OCI-M1 (cell line): ENCODE measurements around the gene TTC29.
A peak's percentile ranks its signal among the peaks of the same experiment; 100 is the strongest.
"Not testable (repeated sequence)": the region's sequence is repeated elsewhere in the genome, so short reads cannot be mapped to it uniquely, and the experiment has no call there.

Source experiments
- DNase-seq: peaks from one replicate; lab custom pipeline; 2025; lab: John Stamatoyannopoulos, UW

The TTC29 gene

GRCh38 chr4:146857298-146857697 is 88.4 kb downstream of the TTC29 start:
- no peak for DNase-seq

GRCh38 chr4:146855761-146856160 is 89.9 kb downstream of the TTC29 start:
- no peak for DNase-seq

- no peak for DNase-seq
Measured at GRCh38 chr4:146852360-146852759, 93.3 kb downstream of the TTC29 start.

GRCh38 chr4:146847345-146847744 is 98.3 kb downstream of the TTC29 start:
- DNase-seq, result no peak

GRCh38 chr4:146846882-146847281 is 98.8 kb downstream of the TTC29 start:
- peak; percentile 47 for DNase-seq

- DNase-seq, result no peak
Measured at GRCh38 chr4:146844761-146845160, 100.9 kb downstream of the TTC29 start.

- no peak for DNase-seq
Measured at GRCh38 chr4:146842876-146843275, 102.8 kb downstream of the TTC29 start.

- no peak for DNase-seq
Measured at GRCh38 chr4:146840731-146841130, 104.9 kb downstream of the TTC29 start.

- DNase-seq, result no peak
Measured at GRCh38 chr4:146835096-146835495, 110.6 kb downstream of the TTC29 start.

- DNase-seq, result no peak
Measured at GRCh38 chr4:146834263-146835034, 111.2 kb downstream of the TTC29 start.

GRCh38 chr4:146833530-146833929 is 112.1 kb downstream of the TTC29 start:
- no peak for DNase-seq

GRCh38 chr4:146822980-146823379 is 122.7 kb downstream of the TTC29 start:
- DNase-seq, result not testable (repeated sequence)

- no peak for DNase-seq
Measured at GRCh38 chr4:146814750-146815149, 130.9 kb downstream of the TTC29 start.

GRCh38 chr4:146795711-146796110 is 150.0 kb downstream of the TTC29 start:
- DNase-seq, result no peak

GRCh38 chr4:146793727-146794126 is 151.9 kb downstream of the TTC29 start:
- no peak for DNase-seq

GRCh38 chr4:146791439-146791838 is 154.2 kb downstream of the TTC29 start:
- DNase-seq, result no peak

- no peak for DNase-seq
Measured at GRCh38 chr4:146790515-146790914, 155.1 kb downstream of the TTC29 start.

- no peak for DNase-seq
Measured at GRCh38 chr4:146787731-146788130, 157.9 kb downstream of the TTC29 start.

GRCh38 chr4:146776691-146777090 is 169.0 kb downstream of the TTC29 start:
- no peak for DNase-seq

GRCh38 chr4:146763560-146763959 is 182.1 kb downstream of the TTC29 start:
- no peak for DNase-seq

- DNase-seq, result no peak
Measured at GRCh38 chr4:146762016-146762415, 183.6 kb downstream of the TTC29 start.

GRCh38 chr4:146742416-146742815 is 203.2 kb downstream of the TTC29 start:
- DNase-seq, result no peak

- DNase-seq, result no peak
Measured at GRCh38 chr4:146739182-146739581, 206.5 kb downstream of the TTC29 start.

GRCh38 chr4:146723519-146723918 is 222.1 kb downstream of the TTC29 start:
- DNase-seq, result not testable (repeated sequence)
